Kidney epithelial cell (primary cell): ENCODE data around the gene SLC26A4. TPM values are rescaled to one million over a fixed set of nuclear protein-coding genes. Genes with fewer than 3 reads are reported as not detected.

Source experiments
- DNase-seq: peaks from one replicate; pipeline ENCODE4 v3.0.0-alpha.2; 2010; ENCODE audit warnings: low read depth
- H3K27me3 ChIP-seq: 2 replicates; pipeline ENCODE4 v1.6.0; 2011; ENCODE audit warnings: low read length; ENCODE audit not compliant: control insufficient read depth, insufficient read depth
- H3K36me3 ChIP-seq: 2 replicates; pipeline ENCODE4 v1.5.1; 2011; ENCODE audit warnings: low read length; ENCODE audit not compliant: control insufficient read depth, insufficient read depth
- H3K4me3 ChIP-seq: 2 replicates; pipeline ENCODE4 v1.5.1; 2011; ENCODE audit warnings: low read depth, mild to moderate bottlenecking, control low read depth, low read length
- CTCF ChIP-seq: IDR thresholded peaks from 2 replicates; pipeline ENCODE4 v1.5.1; 2011; ENCODE audit warnings: mild to moderate bottlenecking, moderate library complexity, low read length, control low read depth, inconsistent platforms; ENCODE audit not compliant: insufficient read depth, poor library complexity, severe bottlenecking
- total RNA-seq: library from RNA; depleted of rRNA; stranded (reverse); fragments of >200 nt; gene quantifications from 2 replicates; pipeline ENCODE4 v1.2.3, GENCODE V29; 2015

Gene SLC26A4
- total RNA-seq, 1 donor from 2014 or later, result 0.25 TPM

- no peaks in the 10 kb centered on the region for H3K36me3 ChIP-seq
- DNase-seq, result no peak
- H3K27me3 ChIP-seq, result peaks cover 24% of the 10 kb centered on the region
- peak overlapping the region; percentile 42 for H3K4me3 ChIP-seq
- TF ChIP-seq CTCF, result peak; percentile 14
Measured at GRCh38 chr7:107661081-107661864, 645 bp downstream of the SLC26A4 start.

- no peak for DNase-seq
- no peak for TF ChIP-seq CTCF
- Histone ChIP-seq H3K36me3 (no peaks in the 10 kb centered on the region), H3K4me3 (peak overlapping the region; percentile 42), H3K27me3 (peaks cover 24% of the 10 kb centered on the region)
Measured at GRCh38 chr7:107661865-107662379, 1.3 kb downstream of the SLC26A4 start.

- H3K36me3 ChIP-seq, result no peaks in the 10 kb centered on the region
- TF ChIP-seq CTCF, result no peak
- DNase-seq, result no peak
- peaks cover 24% of the 10 kb centered on the region for H3K27me3 ChIP-seq
- H3K4me3 ChIP-seq, result no peak overlapping the region
Measured at GRCh38 chr7:107663196-107663595, 2.6 kb downstream of the SLC26A4 start.

DNA sequence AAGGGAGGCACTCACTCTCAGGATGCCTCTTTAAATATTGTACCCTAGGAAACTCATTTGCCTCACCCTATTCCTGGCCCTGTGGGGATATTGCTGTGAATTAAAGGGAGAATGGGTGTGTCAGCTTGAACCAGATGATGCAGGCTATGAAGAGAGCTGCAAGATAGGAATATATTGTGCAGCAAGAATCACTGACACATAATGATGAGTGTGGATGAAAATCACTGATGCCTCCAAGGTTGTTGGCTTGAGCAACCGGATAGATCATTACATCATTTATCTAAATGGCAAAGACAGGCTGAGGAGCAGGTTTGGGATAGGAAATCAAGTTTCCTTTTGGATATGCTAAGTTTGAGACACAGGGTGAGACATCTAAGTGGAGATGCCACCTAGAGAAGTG lies 6.2 kb downstream of the SLC26A4 start:
- no peak for DNase-seq
- H3K27me3 ChIP-seq, result peaks cover 6% of the 10 kb centered on the region
- no peak for TF ChIP-seq CTCF

GRCh38 chr7:107667341-107667740 lies 6.7 kb downstream of the SLC26A4 start:
- DNase-seq, result no peak
- Histone ChIP-seq H3K4me3 (no peak overlapping the region), H3K36me3 (no peaks in the 10 kb centered on the region), H3K27me3 (peaks cover 2% of the 10 kb centered on the region)
- TF ChIP-seq CTCF, result no peak

More for the DNA sequence above, 6.2 kb downstream of the SLC26A4 start:
- Histone ChIP-seq H3K4me3 (no peak overlapping the region), H3K36me3 (no peaks in the 10 kb centered on the region)
